ENCODE measurements around the gene SPNS2.

GRCh38 chr17:4469552-4469951 is 29.1 kb upstream of the SPNS2 start:
- TF ChIP-seq, protein P1, sequence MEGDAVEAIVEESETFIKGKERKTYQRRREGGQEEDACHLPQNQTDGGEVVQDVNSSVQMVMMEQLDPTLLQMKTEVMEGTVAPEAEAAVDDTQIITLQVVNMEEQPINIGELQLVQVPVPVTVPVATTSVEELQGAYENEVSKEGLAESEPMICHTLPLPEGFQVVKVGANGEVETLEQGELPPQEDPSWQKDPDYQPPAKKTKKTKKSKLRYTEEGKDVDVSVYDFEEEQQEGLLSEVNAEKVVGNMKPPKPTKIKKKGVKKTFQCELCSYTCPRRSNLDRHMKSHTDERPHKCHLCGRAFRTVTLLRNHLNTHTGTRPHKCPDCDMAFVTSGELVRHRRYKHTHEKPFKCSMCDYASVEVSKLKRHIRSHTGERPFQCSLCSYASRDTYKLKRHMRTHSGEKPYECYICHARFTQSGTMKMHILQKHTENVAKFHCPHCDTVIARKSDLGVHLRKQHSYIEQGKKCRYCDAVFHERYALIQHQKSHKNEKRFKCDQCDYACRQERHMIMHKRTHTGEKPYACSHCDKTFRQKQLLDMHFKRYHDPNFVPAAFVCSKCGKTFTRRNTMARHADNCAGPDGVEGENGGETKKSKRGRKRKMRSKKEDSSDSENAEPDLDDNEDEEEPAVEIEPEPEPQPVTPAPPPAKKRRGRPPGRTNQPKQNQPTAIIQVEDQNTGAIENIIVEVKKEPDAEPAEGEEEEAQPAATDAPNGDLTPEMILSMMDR (conservative IDR thresholded peaks at IDR 0.05 in 1 of 2, IDR thresholded peaks at IDR 0.05 in 1 of 2; ENCODE audit: extremely low read depth in 1 of 2, insufficient read depth in 1 of 2, low read depth in 1 of 2, low read length in 2 of 2), result no peak
- no peak for TF ChIP-seq EZH2 (IDR thresholded peaks at IDR 0.05; ENCODE audit: borderline replicate concordance, low read length)

Measured in mammary epithelial cell (primary cell).